Lower leg skin (tissue), 3 donors: ENCODE measurements around the gene PRDM16.

ENCODE experiments used
- POLR2A ChIP-seq, 2 donors: fragments of 450-650 bp; IDR thresholded peaks; one replicate each; pipeline ENCODE4 v1.6.1; 2016 to 2017; ENCODE audit warnings: antibody characterized with exemption in 2 of 2, mild to moderate bottlenecking in 1 of 2, moderate library complexity in 1 of 2
- TF ChIP-seq, protein P1 (sequence below), 3 donors: fragments of 450-650 bp; IDR thresholded peaks; one replicate each; pipeline ENCODE4 v1.5.1; 2016; ENCODE audit warnings: antibody characterized with exemption in 3 of 3, mild to moderate bottlenecking in 3 of 3, moderate library complexity in 2 of 3

DNA sequence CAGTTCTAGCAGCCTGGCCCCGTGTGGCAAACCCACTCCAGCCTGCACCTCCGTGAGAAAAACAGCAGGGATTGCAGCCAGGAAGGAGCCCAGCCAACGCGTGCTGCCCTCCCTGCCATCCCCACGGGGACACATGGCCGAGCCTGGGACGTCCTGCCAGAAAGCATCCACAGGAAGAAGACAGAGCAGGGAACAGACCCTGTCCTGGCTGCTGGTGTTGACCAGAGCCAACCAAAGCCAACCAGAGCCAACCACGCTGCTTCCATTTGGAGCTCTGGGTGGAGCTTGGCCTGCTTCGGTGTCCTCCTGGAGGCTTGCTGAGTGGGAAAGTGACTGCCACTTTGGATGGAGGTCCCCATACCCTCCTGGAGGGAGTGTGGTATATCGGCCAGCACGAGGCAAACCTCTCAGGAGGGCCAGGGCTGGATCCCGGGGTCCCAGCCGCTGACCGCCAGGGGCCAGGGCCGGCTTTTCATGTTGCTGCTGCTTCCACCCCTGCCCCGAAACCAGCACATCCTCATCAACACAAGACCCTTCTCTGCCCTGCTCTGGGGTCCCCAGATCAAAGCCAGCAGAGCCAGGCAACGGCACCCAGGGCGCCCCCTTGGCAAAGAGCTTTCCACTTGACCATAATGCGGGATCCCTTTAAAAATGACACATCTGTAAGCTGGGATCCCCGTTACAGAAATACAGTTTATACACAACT is 304.9 kb downstream of the PRDM16 start:
- TF ChIP-seq, protein P1, sequence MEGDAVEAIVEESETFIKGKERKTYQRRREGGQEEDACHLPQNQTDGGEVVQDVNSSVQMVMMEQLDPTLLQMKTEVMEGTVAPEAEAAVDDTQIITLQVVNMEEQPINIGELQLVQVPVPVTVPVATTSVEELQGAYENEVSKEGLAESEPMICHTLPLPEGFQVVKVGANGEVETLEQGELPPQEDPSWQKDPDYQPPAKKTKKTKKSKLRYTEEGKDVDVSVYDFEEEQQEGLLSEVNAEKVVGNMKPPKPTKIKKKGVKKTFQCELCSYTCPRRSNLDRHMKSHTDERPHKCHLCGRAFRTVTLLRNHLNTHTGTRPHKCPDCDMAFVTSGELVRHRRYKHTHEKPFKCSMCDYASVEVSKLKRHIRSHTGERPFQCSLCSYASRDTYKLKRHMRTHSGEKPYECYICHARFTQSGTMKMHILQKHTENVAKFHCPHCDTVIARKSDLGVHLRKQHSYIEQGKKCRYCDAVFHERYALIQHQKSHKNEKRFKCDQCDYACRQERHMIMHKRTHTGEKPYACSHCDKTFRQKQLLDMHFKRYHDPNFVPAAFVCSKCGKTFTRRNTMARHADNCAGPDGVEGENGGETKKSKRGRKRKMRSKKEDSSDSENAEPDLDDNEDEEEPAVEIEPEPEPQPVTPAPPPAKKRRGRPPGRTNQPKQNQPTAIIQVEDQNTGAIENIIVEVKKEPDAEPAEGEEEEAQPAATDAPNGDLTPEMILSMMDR (IDR thresholded peaks at IDR 0.05), result no peak
- no peak for TF ChIP-seq POLR2A (IDR thresholded peaks at IDR 0.05)
